GM19467 (cell line): ENCODE measurements around the gene MTCH1.

ENCODE experiments used
- ATAC-seq: cut with Tn5 transposase; IDR thresholded peaks from one replicate; pipeline ENCODE4 v1.9.1; 2021; ENCODE audit warnings: mild to moderate bottlenecking, moderate library complexity; ENCODE audit not compliant: unreplicated experiment

MTCH1 gene

GRCh38 chr6:37018198-37019064 is 32.4 kb upstream of the MTCH1 start:
- peak; percentile 78 for ATAC-seq

- no peak for ATAC-seq
These were observed 31.7 kb upstream of the MTCH1 start for GRCh38 chr6:37017606-37018197.

- no peak for ATAC-seq
These were observed 31.0 kb upstream of the MTCH1 start for GRCh38 chr6:37016995-37017394.

GRCh38 chr6:37015532-37015931 is 29.5 kb upstream of the MTCH1 start:
- no peak for ATAC-seq

- no peak for ATAC-seq
These were observed 28.7 kb upstream of the MTCH1 start for GRCh38 chr6:37014667-37015066.

- ATAC-seq = no peak
These were observed 27.8 kb upstream of the MTCH1 start for GRCh38 chr6:37013516-37014491.

GRCh38 chr6:37011656-37012378 is 25.8 kb upstream of the MTCH1 start:
- no peak for ATAC-seq

- no peak for ATAC-seq
These were observed 24.5 kb upstream of the MTCH1 start for GRCh38 chr6:37010402-37010892.

GRCh38 chr6:37008484-37009465 is 22.8 kb upstream of the MTCH1 start:
- ATAC-seq = no peak

GRCh38 chr6:37007340-37008043 is 21.5 kb upstream of the MTCH1 start:
- ATAC-seq = no peak

- ATAC-seq = no peak
These were observed 20.9 kb upstream of the MTCH1 start for GRCh38 chr6:37006793-37007339.

- no peak for ATAC-seq
These were observed 20.0 kb upstream of the MTCH1 start for GRCh38 chr6:37005827-37006567.

- ATAC-seq = peak; percentile 42
These were observed 19.2 kb upstream of the MTCH1 start, which contains the start of gene FGD2 for GRCh38 chr6:37005061-37005810. FGD2 (plus strand) TSS chr6:37005655; CDS start chr6:37005818, 163 bp downstream.

- ATAC-seq = no peak
These were observed 18.3 kb upstream of the MTCH1 start for GRCh38 chr6:37004044-37004980.

GRCh38 chr6:36999751-37000125 is 13.7 kb upstream of the MTCH1 start:
- ATAC-seq = no peak
